ENCODE measurements around the gene CERK. TPM values are rescaled to one million over a fixed set of nuclear protein-coding genes. Genes with fewer than 3 reads are reported as not detected.

Gene CERK
- total RNA-seq, 2 donors from 2014 or later = 10.2 to 18.0 TPM

- no peaks in the 10 kb centered on the region for H3K27me3 ChIP-seq (replicated peaks; ENCODE audit: insufficient read depth)
- H3K27ac ChIP-seq = no peak overlapping the region
- H3K9me3 ChIP-seq = no peaks in the 10 kb centered on the region
- WGBS = 60% methylated on average over 24 of the region's 24 CpGs
- H3K4me3 ChIP-seq = no peak overlapping the region
- H3K4me1 ChIP-seq (replicated peaks) = no peaks in the 10 kb centered on the region
- intact Hi-C loops (cut with DNase I) = no loop called here
- H3K36me3 ChIP-seq = no peaks in the 10 kb centered on the region
- DNase-seq (ENCODE audit: low spot score) = no peak
- TF ChIP-seq POLR2A (IDR thresholded peaks at IDR 0.05) (no peak), POLR2AphosphoS5 (IDR thresholded peaks at IDR 0.05) (no peak), CTCF (IDR thresholded peaks at IDR 0.05) (no peak)
Observed at GRCh38 chr22:46640293-46641055, 97.6 kb downstream of the CERK start.

- WGBS = 94% methylated on average over 11 of the region's 11 CpGs
Observed at GRCh38 chr22:46639843-46640242, 98.2 kb downstream of the CERK start.

GRCh38 chr22:46638601-46639431 lies 99.2 kb downstream of the CERK start:
- 63% methylated on average over 18 of the region's 18 CpGs for WGBS
- no peak overlapping the region for H3K4me3 ChIP-seq
- H3K36me3 ChIP-seq = no peaks in the 10 kb centered on the region
- H3K27ac ChIP-seq = no peak overlapping the region
- no peaks in the 10 kb centered on the region for H3K9me3 ChIP-seq
- intact Hi-C loops (cut with DNase I) = no loop called here
- H3K27me3 ChIP-seq (replicated peaks; ENCODE audit: insufficient read depth) = no peaks in the 10 kb centered on the region
- no peak for DNase-seq (ENCODE audit: low spot score)
- H3K4me1 ChIP-seq (replicated peaks) = no peaks in the 10 kb centered on the region
- TF ChIP-seq POLR2AphosphoS5 (IDR thresholded peaks at IDR 0.05) = no peak
- TF ChIP-seq POLR2A (IDR thresholded peaks at IDR 0.05) = no peak
- no peak for TF ChIP-seq CTCF (IDR thresholded peaks at IDR 0.05)

More at GRCh38 chr22:46639843-46640242, 98.2 kb downstream of the CERK start:
- Histone ChIP-seq H3K9me3 (no peaks in the 10 kb centered on the region), H3K4me3 (no peak overlapping the region), H3K27ac (no peak overlapping the region), H3K27me3 (replicated peaks; ENCODE audit: insufficient read depth) (no peaks in the 10 kb centered on the region), H3K4me1 (replicated peaks) (no peaks in the 10 kb centered on the region), H3K36me3 (no peaks in the 10 kb centered on the region)
- TF ChIP-seq CTCF (IDR thresholded peaks at IDR 0.05) = no peak
- TF ChIP-seq POLR2A (IDR thresholded peaks at IDR 0.05) = no peak
- TF ChIP-seq POLR2AphosphoS5 (IDR thresholded peaks at IDR 0.05) = no peak
- DNase-seq (ENCODE audit: low spot score) = no peak
- intact Hi-C loops (cut with DNase I) = no loop called here

DNA sequence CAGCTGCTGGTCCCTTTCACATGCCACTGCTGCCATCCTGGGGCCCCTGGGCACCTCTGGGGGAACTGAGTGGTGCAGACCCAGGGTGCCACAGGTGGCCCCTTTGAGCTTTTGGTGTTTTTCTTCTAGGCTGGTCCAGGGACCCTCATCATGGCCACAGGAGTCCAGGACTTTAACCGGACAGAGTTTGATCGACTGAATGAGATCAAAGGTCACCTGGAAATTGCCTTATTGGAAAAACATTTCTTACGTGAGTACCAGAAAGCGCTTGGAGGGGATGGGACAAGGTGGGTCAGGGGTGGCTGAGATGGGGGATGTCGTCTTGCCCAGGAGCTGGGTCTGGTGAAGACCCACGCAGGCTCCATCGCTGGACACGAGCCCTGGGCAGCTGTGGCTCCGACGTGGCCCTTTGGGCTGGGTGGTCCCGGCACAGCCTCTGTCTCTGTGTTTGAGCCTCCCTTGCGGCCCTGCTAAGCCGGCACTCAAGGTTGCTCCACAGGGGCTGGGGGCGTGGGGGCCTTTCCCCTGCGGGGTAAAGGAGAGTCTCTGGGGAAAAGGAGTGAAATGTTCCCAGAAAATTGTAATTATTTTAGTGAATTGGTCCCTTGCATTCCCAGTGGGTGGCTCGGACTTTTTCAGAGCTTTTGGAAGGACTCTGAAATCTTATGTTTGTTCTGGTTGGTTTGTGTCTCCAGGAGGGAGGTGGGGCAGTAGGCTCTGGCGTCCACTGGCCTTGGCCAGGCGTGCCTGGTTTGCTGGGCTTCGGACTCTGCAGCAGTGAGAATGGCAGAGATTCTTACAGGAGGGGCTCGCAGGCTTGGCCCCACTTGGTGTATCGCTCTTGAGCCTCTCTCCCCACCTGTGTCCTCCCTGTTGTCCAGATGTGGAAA lies 100.1 kb downstream of the CERK start:
- no peak overlapping the region for H3K4me3 ChIP-seq
- no peaks in the 10 kb centered on the region for H3K36me3 ChIP-seq
- no peak overlapping the region for H3K27ac ChIP-seq
- no peaks in the 10 kb centered on the region for H3K9me3 ChIP-seq
- intact Hi-C loops (cut with DNase I) = no loop called here
- no peaks in the 10 kb centered on the region for H3K27me3 ChIP-seq (replicated peaks; ENCODE audit: insufficient read depth)
- H3K4me1 ChIP-seq (replicated peaks) = no peaks in the 10 kb centered on the region
- no peak for TF ChIP-seq CTCF (IDR thresholded peaks at IDR 0.05)
- no peak for TF ChIP-seq POLR2AphosphoS5 (IDR thresholded peaks at IDR 0.05)
- TF ChIP-seq POLR2A (IDR thresholded peaks at IDR 0.05) = no peak
- WGBS = 89% methylated on average over 21 of the region's 21 CpGs
- DNase-seq (ENCODE audit: low spot score) = no peak
